GM12878 (cell line): ENCODE data around the gene RETN. TPM values are rescaled to one million over a fixed set of nuclear protein-coding genes. Genes with fewer than 3 reads are reported as not detected.

ENCODE experiments used
- polyA plus RNA-seq, 11 experiments: library from polyadenylated mRNA; depleted of rRNA in 4 of 11; unstranded in 6 of 11; stranded (reverse) in 5 of 11; fragments of >200 nt; fragmentation: Nextera tagmentation in 4 of 11; fragmentation: Illumina TruSeq in 1 of 11; extraction: Ambion mirVana in 4 of 11; extraction: Trizol in 1 of 11; gene quantifications; 1 replicate in 1 of 11; 2 replicates in 10 of 11; pipeline versions ENCODE4 v1.2.1 to v1.2.3, GENCODE V29; 2011 to 2016; ENCODE audit warnings: inconsistent platforms in 2 of 11, missing spikeins in 2 of 11, low read depth in 1 of 11
- total RNA-seq, 4 experiments: library from RNA; depleted of rRNA in 3 of 4; stranded (reverse); fragments of >200 nt in 3 of 4; fragmentation: Illumina TruSeq in 1 of 4; extraction: Trizol in 1 of 4; gene quantifications; 2 replicates each; pipeline versions ENCODE4 v1.2.1 to v1.2.3, GENCODE V29; 2013 to 2021

Gene RETN
- total and polyA plus RNA-seq, 10 of the 15 experiments (the other 5 are each of a cell fraction or from before 2014, with no cell fraction given): 0.26 TPM; not detected in 9

Other genes with a start within 250 kb of the RETN start
Only the 7 nearest of the 20 such genes appear.
- 29.6 and 41.5 TPM in 2 replicates for gene XAB2, start 39.5 kb upstream of the RETN start, total RNA-seq (2014; rRNA removed)
- 13.5 and 15.3 TPM in 2 replicates for gene XAB2, start 39.5 kb upstream of the RETN start, total RNA-seq (2014; rRNA removed; fragmentation: Illumina TruSeq; extraction: Trizol)
- gene XAB2, start 39.5 kb upstream of the RETN start, total RNA-seq (2021): 42.9 and 45.1 TPM in 2 replicates
- gene XAB2, start 39.5 kb upstream of the RETN start, polyA plus RNA-seq (2011; rRNA removed): 9.3 and 28.5 TPM in 2 replicates
- gene XAB2, start 39.5 kb upstream of the RETN start, polyA plus RNA-seq (2014; fragmentation: Illumina TruSeq; extraction: Trizol): 2.3 and 11.3 TPM in 2 replicates
- under 1 TPM; 0.34 to 0.66 TPM for gene XAB2, start 39.5 kb upstream of the RETN start, polyA plus RNA-seq (2014; fragmentation: Nextera tagmentation; extraction: Ambion mirVana)
- 38.1 and 43.5 TPM in 2 replicates for gene XAB2, start 39.5 kb upstream of the RETN start, polyA plus RNA-seq (2014; rRNA removed)
- 10 to 100 TPM; 17.3 to 20.4 TPM for gene XAB2, start 39.5 kb upstream of the RETN start, polyA plus RNA-seq (2016; fragmentation: Nextera tagmentation; extraction: Ambion mirVana)
- gene PET100, start 39.3 kb upstream of the RETN start, total RNA-seq (2014; rRNA removed): 47.0 and 60.8 TPM in 2 replicates
- 90.7 and 92.9 TPM in 2 replicates for gene PET100, start 39.3 kb upstream of the RETN start, total RNA-seq (2014; rRNA removed; fragmentation: Illumina TruSeq; extraction: Trizol)
- gene PET100, start 39.3 kb upstream of the RETN start, total RNA-seq (2021): 156 and 159 TPM in 2 replicates
- 73.8 and 108 TPM in 2 replicates for gene PET100, start 39.3 kb upstream of the RETN start, polyA plus RNA-seq (2011; rRNA removed)
- gene PET100, start 39.3 kb upstream of the RETN start, polyA plus RNA-seq (2014; fragmentation: Illumina TruSeq; extraction: Trizol): 47.3 and 85.6 TPM in 2 replicates
- gene PET100, start 39.3 kb upstream of the RETN start, polyA plus RNA-seq (2014; fragmentation: Nextera tagmentation; extraction: Ambion mirVana): 100 to 1,000 TPM; 353 to 462 TPM
- 66.0 and 79.5 TPM in 2 replicates for gene PET100, start 39.3 kb upstream of the RETN start, polyA plus RNA-seq (2014; rRNA removed)
- gene PET100, start 39.3 kb upstream of the RETN start, polyA plus RNA-seq (2016; fragmentation: Nextera tagmentation; extraction: Ambion mirVana): 100 to 1,000 TPM; 332 to 386 TPM
- gene PCP2, start 35.3 kb upstream of the RETN start, total RNA-seq (2014; rRNA removed): not detected in 2 replicates
- 0.31 TPM in 1 of 2 replicates, not detected in the other for gene PCP2, start 35.3 kb upstream of the RETN start, total RNA-seq (2014; rRNA removed; fragmentation: Illumina TruSeq; extraction: Trizol)
- gene PCP2, start 35.3 kb upstream of the RETN start, total RNA-seq (2021): 0.27 and 0.62 TPM in 2 replicates
- gene PCP2, start 35.3 kb upstream of the RETN start, polyA plus RNA-seq (2011; rRNA removed): 0.19 TPM in 1 of 2 replicates, not detected in the other
- gene PCP2, start 35.3 kb upstream of the RETN start, polyA plus RNA-seq (2014; fragmentation: Illumina TruSeq; extraction: Trizol): 0.10 TPM in 1 of 2 replicates, not detected in the other
- not detected for gene PCP2, start 35.3 kb upstream of the RETN start, polyA plus RNA-seq (2014; fragmentation: Nextera tagmentation; extraction: Ambion mirVana)
- 0.15 and 0.31 TPM in 2 replicates for gene PCP2, start 35.3 kb upstream of the RETN start, polyA plus RNA-seq (2014; rRNA removed)
- gene PCP2, start 35.3 kb upstream of the RETN start, polyA plus RNA-seq (2016; fragmentation: Nextera tagmentation; extraction: Ambion mirVana): not detected
- gene STXBP2, start 31.9 kb upstream of the RETN start, total RNA-seq (2014; rRNA removed): 38.9 and 48.5 TPM in 2 replicates
- gene STXBP2, start 31.9 kb upstream of the RETN start, total RNA-seq (2014; rRNA removed; fragmentation: Illumina TruSeq; extraction: Trizol): 27.2 and 27.4 TPM in 2 replicates
- gene STXBP2, start 31.9 kb upstream of the RETN start, total RNA-seq (2021): 106 and 111 TPM in 2 replicates
- gene STXBP2, start 31.9 kb upstream of the RETN start, polyA plus RNA-seq (2011; rRNA removed): 52.5 and 74.3 TPM in 2 replicates
- gene STXBP2, start 31.9 kb upstream of the RETN start, polyA plus RNA-seq (2014; fragmentation: Illumina TruSeq; extraction: Trizol): 23.3 and 43.9 TPM in 2 replicates
- gene STXBP2, start 31.9 kb upstream of the RETN start, polyA plus RNA-seq (2014; fragmentation: Nextera tagmentation; extraction: Ambion mirVana): 10 to 100 TPM in 1 of 2 experiments, 1 to 10 TPM in 1; 2.6 to 11.9 TPM
- gene STXBP2, start 31.9 kb upstream of the RETN start, polyA plus RNA-seq (2014; rRNA removed): 103 and 119 TPM in 2 replicates
- gene STXBP2, start 31.9 kb upstream of the RETN start, polyA plus RNA-seq (2016; fragmentation: Nextera tagmentation; extraction: Ambion mirVana): 10 to 100 TPM; 95.3 to 96.5 TPM
- 0.16 and 0.23 TPM in 2 replicates for gene MCEMP1, start 8.0 kb downstream of the RETN start, total RNA-seq (2014; rRNA removed)
- gene MCEMP1, start 8.0 kb downstream of the RETN start, total RNA-seq (2014; rRNA removed; fragmentation: Illumina TruSeq; extraction: Trizol): 0.13 TPM in 1 of 2 replicates, not detected in the other
- gene MCEMP1, start 8.0 kb downstream of the RETN start, total RNA-seq (2021): 0.26 and 0.48 TPM in 2 replicates
- gene MCEMP1, start 8.0 kb downstream of the RETN start, polyA plus RNA-seq (2011; rRNA removed): 0.08 TPM in 1 of 2 replicates, not detected in the other
- 0.37 TPM in 1 of 2 replicates, not detected in the other for gene MCEMP1, start 8.0 kb downstream of the RETN start, polyA plus RNA-seq (2014; fragmentation: Illumina TruSeq; extraction: Trizol)
- under 1 TPM; 0.26 to 0.55 TPM for gene MCEMP1, start 8.0 kb downstream of the RETN start, polyA plus RNA-seq (2014; fragmentation: Nextera tagmentation; extraction: Ambion mirVana)
- gene MCEMP1, start 8.0 kb downstream of the RETN start, polyA plus RNA-seq (2014; rRNA removed): 0.26 and 0.33 TPM in 2 replicates
- gene MCEMP1, start 8.0 kb downstream of the RETN start, polyA plus RNA-seq (2016; fragmentation: Nextera tagmentation; extraction: Ambion mirVana): under 1 TPM in 1 of 2 experiments, not detected in 1; 0.09 TPM
- gene TRAPPC5, start 11.8 kb downstream of the RETN start, total RNA-seq (2014; rRNA removed): 139 and 157 TPM in 2 replicates
- gene TRAPPC5, start 11.8 kb downstream of the RETN start, total RNA-seq (2014; rRNA removed; fragmentation: Illumina TruSeq; extraction: Trizol): 35.6 and 49.6 TPM in 2 replicates
- 168 and 181 TPM in 2 replicates for gene TRAPPC5, start 11.8 kb downstream of the RETN start, total RNA-seq (2021)
- 20.7 and 58.1 TPM in 2 replicates for gene TRAPPC5, start 11.8 kb downstream of the RETN start, polyA plus RNA-seq (2011; rRNA removed)
- gene TRAPPC5, start 11.8 kb downstream of the RETN start, polyA plus RNA-seq (2014; fragmentation: Illumina TruSeq; extraction: Trizol): 0.78 and 7.1 TPM in 2 replicates
- 10 to 100 TPM in 1 of 2 experiments, 1 to 10 TPM in 1; 4.2 to 22.5 TPM for gene TRAPPC5, start 11.8 kb downstream of the RETN start, polyA plus RNA-seq (2014; fragmentation: Nextera tagmentation; extraction: Ambion mirVana)
- gene TRAPPC5, start 11.8 kb downstream of the RETN start, polyA plus RNA-seq (2014; rRNA removed): 120 and 182 TPM in 2 replicates
- 100 to 1,000 TPM; 197 to 210 TPM for gene TRAPPC5, start 11.8 kb downstream of the RETN start, polyA plus RNA-seq (2016; fragmentation: Nextera tagmentation; extraction: Ambion mirVana)
- 351 and 365 TPM in 2 replicates for gene FCER2, start 33.1 kb downstream of the RETN start, total RNA-seq (2014; rRNA removed)
- 218 and 223 TPM in 2 replicates for gene FCER2, start 33.1 kb downstream of the RETN start, total RNA-seq (2014; rRNA removed; fragmentation: Illumina TruSeq; extraction: Trizol)
- gene FCER2, start 33.1 kb downstream of the RETN start, total RNA-seq (2021): 359 and 362 TPM in 2 replicates
- 170 and 363 TPM in 2 replicates for gene FCER2, start 33.1 kb downstream of the RETN start, polyA plus RNA-seq (2011; rRNA removed)
- 155 and 247 TPM in 2 replicates for gene FCER2, start 33.1 kb downstream of the RETN start, polyA plus RNA-seq (2014; fragmentation: Illumina TruSeq; extraction: Trizol)
- 10 to 100 TPM; 44.0 to 53.3 TPM for gene FCER2, start 33.1 kb downstream of the RETN start, polyA plus RNA-seq (2014; fragmentation: Nextera tagmentation; extraction: Ambion mirVana)
- gene FCER2, start 33.1 kb downstream of the RETN start, polyA plus RNA-seq (2014; rRNA removed): 424 and 451 TPM in 2 replicates
- gene FCER2, start 33.1 kb downstream of the RETN start, polyA plus RNA-seq (2016; fragmentation: Nextera tagmentation; extraction: Ambion mirVana): 100 to 1,000 TPM; 214 to 235 TPM